Measurements from ENCODE around the gene PABPN1. TPM values are rescaled to one million over a fixed set of nuclear protein-coding genes. Genes with fewer than 3 reads are reported as not detected.
"Not testable (repeated sequence)": the region's sequence is repeated elsewhere in the genome, so short reads cannot be mapped to it uniquely, and the experiment has no call there.

PABPN1 gene
- total RNA-seq, 1 donor from 2014 or later, result 144 TPM

DNA sequence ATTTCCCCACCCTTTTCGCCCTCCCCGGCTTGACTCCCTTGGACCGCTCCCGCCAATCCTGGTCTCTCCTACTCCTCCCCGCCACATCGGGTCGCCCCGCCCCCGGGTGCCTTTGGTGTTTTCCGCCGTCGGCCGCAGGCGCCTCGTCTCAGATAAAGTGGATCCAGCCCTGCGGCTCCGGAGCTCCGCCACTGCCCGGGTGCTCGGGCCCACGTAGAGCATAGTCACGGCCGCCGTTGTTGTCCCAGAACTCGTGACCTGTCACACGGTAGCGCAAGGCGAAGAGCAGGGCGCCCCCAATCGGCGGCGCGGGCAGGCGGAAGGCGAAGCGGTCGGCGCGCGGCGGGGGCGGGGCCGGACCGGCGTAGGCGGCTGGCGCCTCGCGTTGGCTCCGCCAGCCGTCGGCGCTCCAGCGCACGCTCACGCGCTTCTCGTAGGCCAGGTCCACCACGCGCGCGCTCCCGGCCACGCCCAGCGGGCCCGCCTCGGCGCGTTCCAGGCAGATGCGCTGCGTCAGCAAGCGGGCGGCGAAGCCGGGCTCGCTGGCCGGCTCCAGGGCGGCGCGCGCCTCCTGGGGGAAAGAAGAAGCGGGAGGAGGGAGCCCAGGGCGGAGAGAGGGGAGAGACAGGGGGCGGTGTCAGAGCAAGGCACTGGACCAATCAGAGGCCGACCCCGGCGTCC is 19.8 kb upstream of the PABPN1 start:
- peak; percentile 92 for DNase-seq (ENCODE audit: low read depth, low spot score)

DNA sequence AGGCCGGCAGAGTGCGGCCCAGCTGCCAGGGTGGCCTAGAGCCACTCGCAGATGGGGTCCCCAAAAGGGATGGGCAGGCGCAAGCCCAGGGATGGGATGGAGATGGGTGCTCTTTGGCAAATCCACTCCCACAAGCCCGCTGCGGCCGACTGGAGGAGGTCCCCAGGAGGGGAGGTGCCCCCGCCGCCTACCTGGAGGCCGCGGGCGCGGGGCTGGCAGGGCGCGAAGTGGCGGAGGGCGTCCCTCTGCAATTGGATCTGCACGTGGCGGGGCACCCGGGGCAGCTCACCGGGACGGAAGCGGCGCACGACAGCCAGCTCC is 19.3 kb upstream of the PABPN1 start:
- no peak for DNase-seq (ENCODE audit: low read depth, low spot score)

DNA sequence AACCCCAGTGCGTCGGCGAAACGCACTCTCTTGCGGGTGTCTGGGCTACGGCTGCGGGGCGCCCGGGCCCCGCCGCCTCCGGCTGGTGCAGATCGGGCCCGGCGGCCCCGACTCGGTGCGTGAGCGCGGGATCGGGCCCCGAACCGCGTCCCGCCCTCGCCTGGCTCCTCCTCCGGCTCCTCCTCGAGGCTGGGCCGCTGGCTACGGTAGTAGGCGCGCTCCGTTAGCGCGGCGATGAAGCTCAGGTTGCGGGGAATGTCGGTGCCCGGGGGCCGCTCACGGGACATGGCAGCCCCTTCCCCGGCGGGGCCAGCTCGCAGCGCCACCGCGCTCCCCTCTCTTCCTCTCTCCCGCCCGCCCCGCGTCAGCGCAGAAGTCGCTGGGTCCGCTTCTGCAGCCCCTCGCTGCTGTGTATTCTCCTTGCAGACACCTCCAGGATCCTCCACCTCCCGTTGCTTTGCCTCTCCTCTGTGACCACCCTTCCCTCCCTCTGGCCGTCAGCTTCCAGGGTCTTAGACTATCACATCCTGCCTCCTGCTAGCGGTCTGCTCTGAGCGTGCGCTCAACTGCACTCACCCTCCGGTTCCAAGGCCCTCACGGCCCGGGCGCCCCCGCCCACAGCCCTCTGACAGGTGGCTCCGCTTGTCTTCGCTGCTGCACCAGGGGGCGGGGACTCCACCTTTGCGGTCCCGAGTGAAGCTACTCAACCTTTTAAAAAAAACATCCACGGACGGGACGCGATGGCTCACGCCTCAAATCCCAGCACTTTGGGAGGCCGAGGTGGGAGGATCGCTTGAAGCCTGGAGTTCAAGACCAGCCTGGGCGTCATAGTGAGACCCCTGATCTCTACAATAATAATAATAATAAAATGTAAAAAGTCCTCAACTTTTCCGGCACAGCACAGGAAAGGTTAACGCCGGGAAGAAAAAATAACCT is 18.7 kb upstream of the PABPN1 start, which contains the start of gene PPP1R3E:
Gene PPP1R3E (minus strand): TSS at position 570 of the 936 bp plus-strand sequence. CDS start 283 bp downstream, at position 287.
- no peak for DNase-seq (ENCODE audit: low read depth, low spot score)

DNA sequence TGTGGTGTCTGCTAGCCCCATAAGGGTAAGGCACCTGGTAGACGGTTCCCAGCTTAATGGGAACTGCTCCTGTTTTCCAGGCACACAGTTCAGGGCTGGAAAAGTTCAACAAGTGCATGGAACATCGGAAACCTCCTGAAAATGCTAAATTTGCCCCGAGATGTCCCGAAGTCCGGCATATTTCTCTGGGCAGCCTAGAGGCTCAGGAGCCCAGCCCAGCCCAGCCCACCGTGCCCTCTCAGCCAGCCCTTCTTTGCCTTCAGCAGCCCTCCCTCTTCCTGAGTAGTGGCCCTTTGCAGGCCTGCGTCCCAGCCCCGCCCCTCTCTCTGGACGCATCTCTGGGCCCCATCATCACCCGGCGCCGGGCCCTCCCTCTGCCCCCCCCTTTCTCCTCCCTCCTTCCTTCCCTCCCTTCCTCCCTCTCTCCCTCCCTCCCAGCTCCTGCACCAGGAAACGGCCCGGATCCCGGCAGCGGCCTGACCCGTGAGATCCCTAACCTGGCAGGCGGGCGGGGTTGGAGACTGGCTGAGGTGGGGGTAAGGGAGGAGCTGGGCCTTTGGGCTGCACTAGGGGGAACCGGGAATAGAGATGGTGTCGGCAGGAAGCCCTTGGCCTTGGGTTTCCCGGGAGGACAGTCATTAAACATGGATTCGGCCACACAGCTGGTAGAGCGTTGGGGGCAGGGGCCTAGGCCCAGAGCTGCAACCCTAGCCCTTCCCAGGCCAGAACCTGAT is 14.7 kb upstream of the PABPN1 start, which contains the start of gene BCL2L2:
Gene BCL2L2 (plus strand): TSS at position 422 of the 734 bp plus-strand sequence. CDS start 935 bp downstream, outside the sequence.
- DNase-seq (ENCODE audit: low read depth, low spot score), result peak; percentile 72

DNA sequence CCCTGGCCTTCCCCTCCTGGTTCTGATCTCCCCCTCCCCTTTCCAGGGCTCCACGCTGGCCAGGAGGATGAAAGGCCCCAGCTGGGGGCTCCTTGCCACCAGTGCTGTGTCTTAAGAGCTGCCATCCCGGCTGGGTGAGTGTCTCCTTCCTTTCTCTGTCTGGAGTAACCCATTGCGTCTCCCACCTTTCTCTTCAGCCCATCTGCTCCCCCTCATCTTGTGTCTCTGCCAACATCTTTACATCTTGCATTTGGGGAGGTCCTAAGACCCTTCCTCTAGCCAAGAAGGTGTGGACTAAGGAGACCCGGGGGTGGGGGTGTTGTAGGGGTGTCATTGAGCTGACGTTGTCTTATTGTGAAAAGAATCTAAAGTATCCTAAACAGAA is 14.1 kb upstream of the PABPN1 start:
- no peak for DNase-seq (ENCODE audit: low read depth, low spot score)

DNA sequence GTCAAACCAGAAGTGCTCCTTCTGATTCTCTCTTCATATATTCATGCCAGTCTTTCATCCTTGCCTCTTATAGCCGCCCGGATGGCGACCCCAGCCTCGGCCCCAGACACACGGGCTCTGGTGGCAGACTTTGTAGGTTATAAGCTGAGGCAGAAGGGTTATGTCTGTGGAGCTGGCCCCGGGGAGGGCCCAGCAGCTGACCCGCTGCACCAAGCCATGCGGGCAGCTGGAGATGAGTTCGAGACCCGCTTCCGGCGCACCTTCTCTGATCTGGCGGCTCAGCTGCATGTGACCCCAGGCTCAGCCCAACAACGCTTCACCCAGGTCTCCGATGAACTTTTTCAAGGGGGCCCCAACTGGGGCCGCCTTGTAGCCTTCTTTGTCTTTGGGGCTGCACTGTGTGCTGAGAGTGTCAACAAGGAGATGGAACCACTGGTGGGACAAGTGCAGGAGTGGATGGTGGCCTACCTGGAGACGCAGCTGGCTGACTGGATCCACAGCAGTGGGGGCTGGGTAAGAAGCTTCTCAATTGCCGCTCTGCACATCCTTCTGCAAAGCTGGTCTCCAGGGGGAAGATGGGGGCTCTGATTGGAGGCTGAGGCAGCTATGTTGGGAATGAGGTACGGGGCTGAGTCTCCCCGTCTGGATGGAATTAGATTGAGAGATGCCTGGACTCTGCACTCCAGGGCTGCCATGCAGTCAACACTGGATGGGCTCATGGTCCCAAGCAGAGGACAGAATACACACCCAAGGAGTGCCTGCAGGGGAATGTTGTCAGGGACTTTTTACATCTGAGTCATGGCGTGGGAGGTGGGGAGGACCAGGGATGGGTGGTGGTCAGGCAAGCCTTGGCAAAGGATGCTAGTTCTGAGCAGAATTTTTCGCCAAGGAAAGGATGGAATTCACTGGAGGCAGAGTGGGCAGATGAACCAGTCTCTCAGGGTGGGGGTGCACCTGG is 13.3 kb upstream of the PABPN1 start:
- DNase-seq (ENCODE audit: low read depth, low spot score), result no peak

DNA sequence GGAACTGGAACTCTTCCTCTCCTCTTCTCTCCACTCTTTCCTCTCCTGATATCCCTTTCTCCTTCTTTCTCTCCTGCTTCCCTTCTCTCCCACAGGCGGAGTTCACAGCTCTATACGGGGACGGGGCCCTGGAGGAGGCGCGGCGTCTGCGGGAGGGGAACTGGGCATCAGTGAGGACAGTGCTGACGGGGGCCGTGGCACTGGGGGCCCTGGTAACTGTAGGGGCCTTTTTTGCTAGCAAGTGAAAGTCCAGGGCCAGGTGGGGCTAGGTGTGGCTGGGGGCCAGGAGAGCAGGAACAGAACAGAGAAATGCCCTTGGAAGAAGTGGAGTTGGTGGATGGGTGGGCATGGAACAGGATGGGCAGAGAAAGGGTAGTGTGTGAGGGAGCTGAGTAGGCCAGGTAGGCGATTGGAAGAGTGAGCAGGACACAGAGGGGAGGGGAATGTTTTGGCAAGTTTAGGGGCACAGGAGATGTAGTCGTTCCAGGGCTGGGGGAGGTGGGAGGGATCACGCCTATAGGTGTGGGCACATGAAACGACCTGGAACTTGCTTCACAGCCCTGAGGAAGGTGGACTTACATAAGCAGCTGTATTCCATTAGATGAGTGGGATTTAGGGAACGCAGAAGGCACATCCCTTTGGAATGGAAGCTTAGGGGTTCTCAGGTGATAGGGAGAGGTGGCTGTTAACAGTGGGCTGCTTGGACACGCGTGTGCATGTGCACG is 12.4 kb upstream of the PABPN1 start:
- DNase-seq (ENCODE audit: low read depth, low spot score), result no peak

DNA sequence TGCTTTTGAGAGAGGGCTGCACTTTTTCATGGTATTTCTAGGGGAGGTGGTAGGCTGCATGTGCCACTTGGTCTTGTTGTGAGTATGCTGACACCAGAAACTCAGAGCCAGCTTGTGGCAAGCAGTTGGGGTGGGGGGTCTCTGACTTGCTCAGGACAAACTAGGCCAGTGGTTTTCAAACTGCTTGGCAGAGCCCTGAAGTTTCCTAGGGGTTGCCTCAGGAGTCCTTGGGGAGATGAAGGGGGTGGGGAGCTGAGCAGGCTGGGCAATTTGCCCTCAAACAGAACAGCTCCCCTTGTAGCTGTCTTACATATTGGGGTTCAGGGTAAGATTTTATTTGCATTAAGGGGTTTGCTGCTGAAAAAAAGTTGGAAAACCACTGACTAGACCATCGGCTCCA is 10.7 kb upstream of the PABPN1 start:
- DNase-seq (ENCODE audit: low read depth, low spot score), result no peak

DNA sequence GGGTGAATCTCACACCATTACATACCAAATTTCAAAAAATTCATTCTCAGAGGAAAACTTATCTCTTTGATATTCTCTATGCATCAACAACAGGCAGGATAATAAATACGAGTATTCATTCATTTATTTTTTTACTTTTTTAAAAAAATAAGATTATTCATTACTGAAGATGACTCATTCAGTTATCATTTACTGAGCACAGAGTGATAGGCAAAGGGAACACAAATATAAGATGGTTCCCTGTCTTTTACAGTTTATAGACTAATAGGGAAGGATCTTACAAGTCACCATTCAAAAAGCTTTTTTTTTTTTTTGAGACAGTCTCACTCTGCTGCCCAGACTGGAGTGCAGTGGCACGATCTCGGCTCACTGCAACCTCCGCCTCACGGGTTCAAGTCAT is 5.0 kb upstream of the PABPN1 start:
- no peak for DNase-seq (ENCODE audit: low read depth, low spot score)

DNA sequence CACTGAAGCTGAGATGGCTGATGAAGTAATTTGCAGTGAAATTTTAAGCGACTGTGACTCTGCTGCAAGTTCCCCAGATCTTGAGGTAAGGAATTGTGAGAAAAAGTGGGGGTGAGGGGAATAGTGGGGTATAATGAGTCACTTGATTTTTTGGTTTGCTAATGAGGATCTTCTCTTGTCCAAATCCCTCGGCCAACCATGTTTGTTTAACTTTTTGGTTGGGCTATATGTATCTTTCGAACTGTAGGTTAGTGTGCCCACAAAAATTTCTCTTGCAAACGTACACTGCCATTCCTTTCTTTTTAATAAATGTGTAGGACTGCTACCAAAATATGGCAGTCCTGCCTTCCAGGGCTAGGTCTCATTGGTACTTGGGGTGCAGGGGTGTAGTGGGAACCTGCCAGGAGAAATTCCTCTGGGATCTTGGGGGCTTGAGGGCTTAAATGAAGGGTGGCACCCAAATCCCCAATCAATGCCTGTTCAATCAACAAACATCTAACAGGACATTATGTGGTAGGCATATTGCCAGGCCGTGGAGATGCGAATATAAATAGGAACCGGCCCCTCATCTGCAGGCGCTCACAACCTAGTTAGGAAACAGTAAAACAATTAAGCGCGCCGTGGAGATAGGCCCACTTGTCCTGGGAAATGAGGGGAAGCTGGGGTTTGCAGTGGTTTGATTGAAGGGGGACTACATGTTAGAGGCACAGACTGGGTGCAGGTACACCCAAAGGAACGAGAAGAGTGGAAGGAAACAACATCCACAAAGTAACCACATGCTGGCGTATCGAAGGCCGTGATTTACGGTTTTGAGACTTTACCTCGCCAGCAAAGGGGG is 1.3 kb upstream of the PABPN1 start:
- DNase-seq (ENCODE audit: low read depth, low spot score), result no peak

DNA sequence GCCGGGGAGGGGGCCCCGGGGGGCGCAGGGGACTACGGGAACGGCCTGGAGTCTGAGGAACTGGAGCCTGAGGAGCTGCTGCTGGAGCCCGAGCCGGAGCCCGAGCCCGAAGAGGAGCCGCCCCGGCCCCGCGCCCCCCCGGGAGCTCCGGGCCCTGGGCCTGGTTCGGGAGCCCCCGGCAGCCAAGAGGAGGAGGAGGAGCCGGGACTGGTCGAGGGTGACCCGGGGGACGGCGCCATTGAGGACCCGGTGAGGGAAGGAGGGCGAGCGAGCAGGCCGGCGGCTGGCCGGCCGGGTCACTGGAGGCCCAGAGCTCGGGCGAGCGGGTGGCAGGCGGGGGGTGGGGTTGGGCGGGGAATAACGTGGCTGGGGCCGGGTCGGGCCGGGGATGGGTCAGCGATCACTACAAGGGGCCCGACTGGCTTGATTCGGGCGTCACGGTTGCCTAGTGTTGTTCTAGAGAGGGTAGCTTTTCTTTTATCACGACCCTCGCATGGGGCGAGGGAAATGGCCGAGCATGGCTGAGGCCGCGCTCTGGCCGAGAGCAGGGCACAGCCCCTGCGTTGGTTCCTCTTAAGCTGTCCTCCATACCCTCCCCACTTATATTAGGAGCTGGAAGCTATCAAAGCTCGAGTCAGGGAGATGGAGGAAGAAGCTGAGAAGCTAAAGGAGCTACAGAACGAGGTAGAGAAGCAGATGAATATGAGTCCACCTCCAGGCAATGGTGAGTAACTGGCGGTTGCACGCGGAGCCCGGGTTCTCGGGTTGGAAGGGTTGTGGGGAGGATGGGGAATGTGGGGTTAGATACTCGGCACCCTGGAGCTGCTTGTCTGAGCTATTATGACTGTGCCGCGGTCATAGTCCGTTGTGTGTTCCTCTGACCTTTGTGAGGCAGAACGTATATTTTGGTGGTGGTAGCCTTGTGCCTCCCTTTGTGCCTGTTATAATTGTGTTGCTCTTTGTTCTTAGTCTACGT is 603 bp downstream of the PABPN1 start:
- no peak for DNase-seq (ENCODE audit: low read depth, low spot score)

DNA sequence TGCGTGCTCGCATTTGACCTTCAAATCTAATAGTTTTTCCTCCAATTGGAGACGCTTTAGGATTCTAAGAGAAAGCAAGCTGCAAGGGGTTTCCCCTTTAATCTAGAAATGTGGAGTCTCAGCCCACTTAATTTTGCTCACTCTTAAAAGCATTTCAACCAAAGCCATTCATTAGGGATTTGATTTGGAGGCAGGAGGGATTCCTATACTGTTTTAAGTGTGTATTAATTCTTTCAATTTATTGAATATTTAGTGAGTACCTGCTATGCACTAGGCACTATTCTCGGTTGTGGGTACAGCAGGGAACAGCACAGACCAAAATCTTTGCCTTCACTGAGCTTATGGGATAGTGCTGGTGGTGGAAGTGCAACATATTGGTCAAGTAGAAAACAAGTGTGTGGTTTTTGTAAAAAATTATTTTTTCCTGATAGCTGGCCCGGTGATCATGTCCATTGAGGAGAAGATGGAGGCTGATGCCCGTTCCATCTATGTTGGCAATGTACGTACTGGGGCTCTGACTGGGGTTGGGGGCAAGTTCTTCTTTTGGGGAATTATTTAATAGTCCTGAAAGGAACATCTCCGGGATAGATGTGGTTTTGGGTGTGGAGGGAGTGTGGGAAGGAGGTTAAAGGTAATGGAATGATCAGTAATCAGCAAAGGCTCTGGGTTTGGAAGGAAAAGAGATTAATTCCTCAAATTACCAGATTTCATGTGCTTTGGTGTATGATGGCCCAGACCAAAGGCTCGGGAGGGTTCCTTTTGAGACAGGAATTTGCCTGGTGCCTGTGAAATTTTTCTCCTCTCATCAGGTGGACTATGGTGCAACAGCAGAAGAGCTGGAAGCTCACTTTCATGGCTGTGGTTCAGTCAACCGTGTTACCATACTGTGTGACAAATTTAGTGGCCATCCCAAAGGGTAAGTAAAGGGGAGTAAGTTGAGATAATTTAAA is 1.6 kb downstream of the PABPN1 start:
- no peak for DNase-seq (ENCODE audit: low read depth, low spot score)

DNA sequence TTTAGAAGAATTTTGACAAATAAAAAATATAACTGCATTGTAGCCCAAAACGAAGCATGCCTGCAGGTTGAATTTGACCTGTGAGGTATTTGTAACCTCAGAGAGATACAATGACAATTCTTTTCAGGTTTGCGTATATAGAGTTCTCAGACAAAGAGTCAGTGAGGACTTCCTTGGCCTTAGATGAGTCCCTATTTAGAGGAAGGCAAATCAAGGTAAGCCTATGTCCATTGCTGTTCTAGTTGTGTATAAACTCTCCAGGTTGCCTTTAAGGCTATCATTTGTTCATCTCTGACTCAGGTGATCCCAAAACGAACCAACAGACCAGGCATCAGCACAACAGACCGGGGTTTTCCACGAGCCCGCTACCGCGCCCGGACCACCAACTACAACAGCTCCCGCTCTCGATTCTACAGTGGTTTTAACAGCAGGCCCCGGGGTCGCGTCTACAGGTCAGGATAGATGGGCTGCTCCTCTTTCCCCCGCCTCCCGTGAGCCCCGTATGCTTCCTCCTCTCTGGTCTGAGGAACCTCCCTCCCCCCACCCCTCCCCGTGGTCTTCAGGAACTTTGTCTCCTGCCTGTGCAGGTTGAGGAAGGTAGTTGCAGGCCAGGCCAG is 2.7 kb downstream of the PABPN1 start:
- no peak for DNase-seq (ENCODE audit: low read depth, low spot score)

DNA sequence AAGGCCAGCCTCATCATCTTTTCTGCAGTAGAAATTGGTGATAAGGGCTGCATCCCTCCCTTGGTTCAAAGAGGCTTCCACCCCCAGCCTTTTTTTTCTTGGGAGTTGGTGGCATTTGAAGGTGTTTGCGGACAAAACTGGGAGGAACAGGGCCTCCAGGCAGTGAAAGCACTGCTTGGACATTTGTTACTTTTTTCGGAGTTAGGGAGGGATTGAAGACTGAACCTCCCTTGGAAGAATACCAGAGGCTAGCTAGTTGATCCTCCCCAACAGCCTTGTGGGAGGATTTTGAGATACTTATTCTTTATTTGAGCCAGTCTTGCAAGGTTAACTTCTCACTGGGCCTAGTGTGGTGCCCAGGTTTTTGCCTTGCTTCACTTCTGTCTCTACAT is 3.2 kb downstream of the PABPN1 start:
- no peak for DNase-seq (ENCODE audit: low read depth, low spot score)

DNA sequence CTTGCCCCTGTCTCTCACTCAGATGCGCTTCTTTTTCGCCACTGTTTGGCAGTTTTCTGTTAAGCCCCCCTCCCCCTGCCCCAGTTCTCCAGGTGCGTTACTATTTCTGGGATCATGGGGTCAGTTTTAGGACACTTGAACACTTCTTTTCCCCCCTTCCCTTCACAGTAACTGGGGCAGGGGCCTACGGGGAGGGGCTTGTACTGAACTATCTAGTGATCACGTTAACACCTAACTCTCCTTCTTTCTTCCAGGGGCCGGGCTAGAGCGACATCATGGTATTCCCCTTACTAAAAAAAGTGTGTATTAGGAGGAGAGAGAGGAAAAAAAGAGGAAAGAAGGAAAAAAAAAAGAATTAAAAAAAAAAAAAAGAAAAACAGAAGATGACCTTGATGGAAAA is 3.7 kb downstream of the PABPN1 start:
- no peak for DNase-seq (ENCODE audit: low read depth, low spot score)

DNA sequence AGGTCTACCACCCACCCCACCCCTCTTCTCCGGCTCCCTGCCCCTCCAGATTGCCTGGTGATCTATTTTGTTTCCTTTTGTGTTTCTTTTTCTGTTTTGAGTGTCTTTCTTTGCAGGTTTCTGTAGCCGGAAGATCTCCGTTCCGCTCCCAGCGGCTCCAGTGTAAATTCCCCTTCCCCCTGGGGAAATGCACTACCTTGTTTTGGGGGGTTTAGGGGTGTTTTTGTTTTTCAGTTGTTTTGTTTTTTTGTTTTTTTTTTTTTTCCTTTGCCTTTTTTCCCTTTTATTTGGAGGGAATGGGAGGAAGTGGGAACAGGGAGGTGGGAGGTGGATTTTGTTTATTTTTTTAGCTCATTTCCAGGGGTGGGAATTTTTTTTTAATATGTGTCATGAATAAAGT is 4.5 kb downstream of the PABPN1 start:
- not testable (repeated sequence) for DNase-seq (ENCODE audit: low read depth, low spot score)
